CD14-positive monocyte (primary cell): ENCODE data around the gene CBLC. TPM values are rescaled to one million over a fixed set of nuclear protein-coding genes. Genes with fewer than 3 reads are reported as not detected.

Experiments
- DNase-seq, 3 donors: peaks; one replicate each; pipeline ENCODE4 v3.0.0-alpha.2; 2011 to 2022
- H2AFZ ChIP-seq: 2 replicates; pipeline ENCODE4 v1.6.0; 2012; ENCODE audit warnings: mild to moderate bottlenecking, low read depth, low read length, inconsistent platforms; ENCODE audit not compliant: insufficient read depth, poor library complexity, severe bottlenecking
- H3K27ac ChIP-seq, 2 donors: 1 replicate in 1 of 2; 2 replicates in 1 of 2; pipeline ENCODE4 v1.5.1; 2012 to 2013; ENCODE audit warnings: low read length in 2 of 2, control low read depth in 1 of 2, inconsistent platforms in 1 of 2, low read depth in 1 of 2, mild to moderate bottlenecking in 1 of 2
- H3K27me3 ChIP-seq, 2 donors: one replicate each; pipeline versions ENCODE4 v1.6.0 to v1.6.1; 2011 to 2013; ENCODE audit warnings: low read length in 2 of 2; ENCODE audit not compliant: control insufficient read depth in 2 of 2, insufficient read depth in 2 of 2
- H3K36me3 ChIP-seq, 2 donors: replicated peaks in 1 of 2; 1 replicate in 1 of 2; 2 replicates in 1 of 2; pipeline versions ENCODE4 v1.5.1 to v1.6.1; 2012 to 2013; ENCODE audit warnings: low read length in 2 of 2, control low read depth in 1 of 2, inconsistent platforms in 1 of 2, mild to moderate bottlenecking in 1 of 2; ENCODE audit not compliant: insufficient read depth in 2 of 2, control insufficient read depth in 1 of 2
- H3K4me1 ChIP-seq, 2 donors: 1 replicate in 1 of 2; 2 replicates in 1 of 2; pipeline versions ENCODE4 v1.5.1 to v1.6.1; 2012 to 2013; ENCODE audit warnings: low read length in 2 of 2, control low read depth in 1 of 2, inconsistent platforms in 1 of 2, mild to moderate bottlenecking in 1 of 2, moderate library complexity in 1 of 2; ENCODE audit not compliant: insufficient read depth in 2 of 2, control insufficient read depth in 1 of 2
- H3K4me2 ChIP-seq: replicated peaks from 2 replicates; pipeline ENCODE3; 2012; ENCODE audit warnings: low read length, moderate library complexity, mild to moderate bottlenecking; ENCODE audit not compliant: poor library complexity, severe bottlenecking; ENCODE audit errors: extremely low read depth
- H3K4me3 ChIP-seq, 3 experiments: fragments of 200-600 bp in 1 of 3; sonication (generic) in 1 of 3; replicated peaks in 1 of 3; 1 replicate in 2 of 3; 2 replicates in 1 of 3; pipeline ENCODE4 v1.5.1; 2011 to 2013; ENCODE audit warnings: low read length in 3 of 3, mild to moderate bottlenecking in 3 of 3, control low read depth in 2 of 3, low read depth in 2 of 3, inconsistent platforms in 1 of 3, moderate library complexity in 1 of 3
- H3K79me2 ChIP-seq: 2 replicates; pipeline ENCODE4 v1.6.0; 2012; ENCODE audit warnings: mild to moderate bottlenecking, control low read depth, inconsistent platforms, low read length, moderate library complexity; ENCODE audit not compliant: insufficient read depth
- H3K9ac ChIP-seq: 2 replicates; pipeline ENCODE4 v1.6.0; 2017; ENCODE audit warnings: low read length, mild to moderate bottlenecking; ENCODE audit not compliant: insufficient read depth, poor library complexity, severe bottlenecking
- H3K9me3 ChIP-seq, 2 donors: replicated peaks in 1 of 2; 1 replicate in 1 of 2; 2 replicates in 1 of 2; pipeline versions ENCODE4 v1.5.1 to v1.6.1; 2012 to 2013; ENCODE audit warnings: low read length in 2 of 2, control low read depth in 1 of 2; ENCODE audit not compliant: control insufficient read depth in 1 of 2, insufficient read depth in 1 of 2
- H4K20me1 ChIP-seq: 2 replicates; pipeline ENCODE4 v1.6.0; 2012; ENCODE audit warnings: mild to moderate bottlenecking, low read length, control low read depth, moderate library complexity; ENCODE audit not compliant: insufficient read depth
- H3K27ac Mint-ChIP-seq, 7 donors: one replicate each; pipeline ENCODE4 v1.8.0; 2020; ENCODE audit warnings: mild to moderate bottlenecking in 7 of 7, mixed read lengths in 7 of 7, moderate library complexity in 6 of 7, inconsistent platforms in 2 of 7
- H3K27me3 Mint-ChIP-seq, 3 donors: one replicate each; pipeline ENCODE4 v1.8.0; 2021 to 2022; ENCODE audit warnings: low read depth in 3 of 3, mild to moderate bottlenecking in 3 of 3, mixed read lengths in 3 of 3, moderate library complexity in 3 of 3, inconsistent platforms in 1 of 3
- H3K36me3 Mint-ChIP-seq, 2 donors: one replicate each; pipeline ENCODE4 v1.8.0; 2020; ENCODE audit warnings: mixed read lengths in 2 of 2, inconsistent platforms in 1 of 2, mild to moderate bottlenecking in 1 of 2
- H3K4me1 Mint-ChIP-seq: one replicate; pipeline ENCODE4 v1.8.0; 2020; ENCODE audit warnings: mild to moderate bottlenecking, mixed read lengths
- H3K4me3 Mint-ChIP-seq, 2 donors: one replicate each; pipeline ENCODE4 v1.8.0; 2020; ENCODE audit warnings: mild to moderate bottlenecking in 2 of 2, mixed read lengths in 2 of 2, moderate library complexity in 1 of 2
- H3K9me3 Mint-ChIP-seq, 7 donors: one replicate each; pipeline ENCODE4 v1.8.0; 2020 to 2022; ENCODE audit warnings: mixed read lengths in 7 of 7, mild to moderate bottlenecking in 6 of 7, moderate library complexity in 6 of 7, inconsistent platforms in 2 of 7
- WGBS: methylation state at CpG from one replicate; pipeline ENCODE4 v1.1.5; 2013; ENCODE audit warnings: missing lambda C conversion rate; ENCODE audit not compliant: insufficient coverage; 5-methylcytosine and 5-hydroxymethylcytosine counted together
- intact Hi-C, 2 donors: fragments of 100-400 bp; cut with micrococcal nuclease; formaldehyde crosslinking; loops; one replicate each; pipeline versions ENCODE4 v1.15.0 to v1.15.1; 2023
- polyA plus RNA-seq, 3 donors: library from polyadenylated mRNA; depleted of rRNA in 1 of 3; unstranded in 2 of 3; stranded (reverse) in 1 of 3; fragments of 300-500 nt in 2 of 3; fragments of >200 nt in 1 of 3; fragmentation: Illumina TruSeq in 2 of 3; gene quantifications; 1 replicate in 2 of 3; 2 replicates in 1 of 3; pipeline ENCODE4 v1.2.3, GENCODE V29; 2012 to 2021
- TF ChIP-seq, protein P1 (sequence below): fragments of 200-600 bp; IDR thresholded peaks from one replicate; pipeline ENCODE4 v1.8.0; 2022; ENCODE audit warnings: antibody characterized with exemption, mild to moderate bottlenecking

Gene CBLC
- polyA plus RNA-seq, 3 donors, result not detected

DNA sequence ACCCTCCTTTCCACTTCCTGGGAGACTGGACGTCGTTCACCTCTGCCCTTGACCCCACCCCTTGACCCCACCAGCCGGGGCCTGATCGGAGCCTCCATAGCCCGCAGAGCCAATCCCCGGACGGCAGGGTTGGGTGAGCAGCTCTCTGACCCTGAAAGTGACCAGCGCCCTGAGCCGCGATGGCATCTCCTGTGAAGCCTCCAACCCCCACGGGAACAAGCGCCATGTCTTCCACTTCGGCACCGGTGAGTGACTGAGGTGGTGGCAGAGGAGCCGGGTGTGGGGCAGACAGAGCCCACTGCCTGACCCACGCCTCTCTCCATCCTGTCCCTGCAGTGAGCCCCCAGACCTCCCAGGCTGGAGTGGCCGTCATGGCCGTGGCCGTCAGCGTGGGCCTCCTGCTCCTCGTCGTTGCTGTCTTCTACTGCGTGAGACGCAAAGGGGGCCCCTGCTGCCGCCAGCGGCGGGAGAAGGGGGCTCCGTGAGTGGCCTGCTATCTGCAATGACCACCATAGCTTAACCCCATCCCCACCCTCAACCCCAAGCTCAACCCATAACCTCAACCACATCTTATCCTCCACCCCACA, 41.6 kb downstream of the CBLC start:
- Histone ChIP-seq H3K27me3 (no peaks in the 10 kb centered on the region), H3K27ac (no peak overlapping the region), H3K36me3 (no peaks in the 10 kb centered on the region), H3K4me3 (no peak overlapping the region), H3K9me3 (no peaks in the 10 kb centered on the region), H4K20me1 (no peaks in the 10 kb centered on the region), H3K4me1 (no peaks in the 10 kb centered on the region), H2AFZ (no peak overlapping the region), H3K79me2 (no peaks in the 10 kb centered on the region), H3K9ac (no peak overlapping the region), H3K4me2 (no peak overlapping the region)
- intact Hi-C loops, result no loop called here
- Mint-ChIP-seq H3K4me3 (no peak overlapping the region), H3K9me3 (no peaks in the 10 kb centered on the region), H3K4me1 (no peaks in the 10 kb centered on the region), H3K36me3 (no peaks in the 10 kb centered on the region), H3K27ac (peak overlapping the region in 3 of 7 donors; percentile 13 to 59 (median 26)), H3K27me3 (peaks cover 4 to 11% (median 7%) of the 10 kb centered on the region in 3 donors)
- TF ChIP-seq, protein P1, sequence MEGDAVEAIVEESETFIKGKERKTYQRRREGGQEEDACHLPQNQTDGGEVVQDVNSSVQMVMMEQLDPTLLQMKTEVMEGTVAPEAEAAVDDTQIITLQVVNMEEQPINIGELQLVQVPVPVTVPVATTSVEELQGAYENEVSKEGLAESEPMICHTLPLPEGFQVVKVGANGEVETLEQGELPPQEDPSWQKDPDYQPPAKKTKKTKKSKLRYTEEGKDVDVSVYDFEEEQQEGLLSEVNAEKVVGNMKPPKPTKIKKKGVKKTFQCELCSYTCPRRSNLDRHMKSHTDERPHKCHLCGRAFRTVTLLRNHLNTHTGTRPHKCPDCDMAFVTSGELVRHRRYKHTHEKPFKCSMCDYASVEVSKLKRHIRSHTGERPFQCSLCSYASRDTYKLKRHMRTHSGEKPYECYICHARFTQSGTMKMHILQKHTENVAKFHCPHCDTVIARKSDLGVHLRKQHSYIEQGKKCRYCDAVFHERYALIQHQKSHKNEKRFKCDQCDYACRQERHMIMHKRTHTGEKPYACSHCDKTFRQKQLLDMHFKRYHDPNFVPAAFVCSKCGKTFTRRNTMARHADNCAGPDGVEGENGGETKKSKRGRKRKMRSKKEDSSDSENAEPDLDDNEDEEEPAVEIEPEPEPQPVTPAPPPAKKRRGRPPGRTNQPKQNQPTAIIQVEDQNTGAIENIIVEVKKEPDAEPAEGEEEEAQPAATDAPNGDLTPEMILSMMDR, result no peak
- DNase-seq, result no peak
- WGBS, result 96% methylated on average over 28 of the region's 28 CpGs

DNA sequence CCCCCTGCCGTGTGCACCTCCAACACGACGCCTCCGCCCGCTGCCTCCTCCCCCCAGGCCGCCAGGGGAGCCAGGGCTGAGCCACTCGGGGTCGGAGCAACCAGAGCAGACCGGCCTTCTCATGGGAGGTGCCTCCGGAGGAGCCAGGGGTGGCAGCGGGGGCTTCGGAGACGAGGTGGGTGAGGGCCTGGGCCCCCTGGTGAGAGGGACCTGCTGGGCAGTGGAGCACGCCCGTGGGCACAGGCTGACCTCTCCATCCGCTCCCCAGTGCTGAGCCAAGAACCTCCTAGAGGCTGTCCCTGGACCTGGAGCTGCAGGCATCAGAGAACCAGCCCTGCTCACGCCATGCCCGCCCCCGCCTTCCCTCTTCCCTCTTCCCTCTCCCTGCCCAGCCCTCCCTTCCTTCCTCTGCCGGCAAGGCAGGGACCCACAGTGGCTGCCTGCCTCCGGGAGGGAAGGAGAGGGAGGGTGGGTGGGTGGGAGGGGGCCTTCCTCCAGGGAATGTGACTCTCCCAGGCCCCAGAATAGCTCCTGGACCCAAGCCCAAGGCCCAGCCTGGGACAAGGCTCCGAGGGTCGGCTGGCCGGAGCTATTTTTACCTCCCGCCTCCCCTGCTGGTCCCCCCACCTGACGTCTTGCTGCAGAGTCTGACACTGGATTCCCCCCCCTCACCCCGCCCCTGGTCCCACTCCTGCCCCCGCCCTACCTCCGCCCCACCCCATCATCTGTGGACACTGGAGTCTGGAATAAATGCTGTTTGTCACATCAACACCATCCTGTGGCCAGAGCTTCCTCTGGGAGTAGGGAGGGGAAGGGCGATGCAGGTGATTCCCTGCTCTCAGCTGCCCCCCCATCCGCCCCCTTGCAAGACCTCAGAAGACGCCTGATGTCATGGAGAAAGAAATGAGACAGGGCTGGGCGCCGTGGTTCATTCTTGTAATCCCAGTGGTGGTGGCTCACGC, 43.2 kb downstream of the CBLC start:
- H4K20me1 ChIP-seq, result no peaks in the 10 kb centered on the region
- Mint-ChIP-seq H3K4me3 (no peak overlapping the region), H3K9me3 (no peaks in the 10 kb centered on the region), H3K36me3 (no peaks in the 10 kb centered on the region), H3K4me1 (no peaks in the 10 kb centered on the region), H3K27ac (no peak overlapping the region), H3K27me3 (peaks cover 5 to 11% (median 7%) of the 10 kb centered on the region in 3 donors)
- no peaks in the 10 kb centered on the region for H3K9me3 ChIP-seq
- no peaks in the 10 kb centered on the region for H3K27me3 ChIP-seq
- 85% methylated on average over 23 of the region's 35 CpGs for WGBS
- intact Hi-C loops, result no loop called here
- H3K4me1 ChIP-seq, result no peaks in the 10 kb centered on the region
- no peak overlapping the region for H3K27ac ChIP-seq
- TF ChIP-seq, protein P1, result no peak
- no peak overlapping the region for H2AFZ ChIP-seq
- H3K79me2 ChIP-seq, result no peaks in the 10 kb centered on the region
- no peak overlapping the region for H3K4me2 ChIP-seq
- no peak for DNase-seq
- H3K4me3 ChIP-seq, result no peak overlapping the region
- no peaks in the 10 kb centered on the region for H3K36me3 ChIP-seq
- no peak overlapping the region for H3K9ac ChIP-seq
